Nephron progenitor cell (in vitro differentiated cells): Measurements from ENCODE around the gene DPH5.

ENCODE experiments used
- DNase-seq: peaks from one replicate; pipeline ENCODE4 v3.0.0; 2021
- H3K27ac Mint-ChIP-seq: 2 replicates; pipeline ENCODE4 v1.8.0; 2021; ENCODE audit warnings: mild to moderate bottlenecking, moderate library complexity, mixed read lengths
- H3K27me3 Mint-ChIP-seq: 2 replicates; pipeline ENCODE4 v1.8.0; 2021; ENCODE audit warnings: mild to moderate bottlenecking, low read depth, mixed read lengths; ENCODE audit not compliant: poor library complexity
- H3K36me3 Mint-ChIP-seq: 2 replicates; pipeline ENCODE4 v1.8.0; 2021; ENCODE audit warnings: low read depth, mixed read lengths
- H3K4me1 Mint-ChIP-seq: 2 replicates; pipeline ENCODE4 v1.8.0; 2021; ENCODE audit warnings: mixed read lengths
- H3K4me3 Mint-ChIP-seq: 2 replicates; pipeline ENCODE4 v1.8.0; 2021; ENCODE audit warnings: mild to moderate bottlenecking, moderate library complexity, mixed read lengths
- H3K9me3 Mint-ChIP-seq: 2 replicates; pipeline ENCODE4 v1.8.0; 2021; ENCODE audit warnings: mild to moderate bottlenecking, moderate library complexity, mixed read lengths
- CTCF ChIP-seq: fragments of 200-600 bp; sonication (generic); IDR thresholded peaks from 2 replicates; pipeline ENCODE4 v1.5.0; 2021; ENCODE audit warnings: antibody characterized with exemption

Gene DPH5

GRCh38 chr1:101013776-101014175, 11.8 kb downstream of the DPH5 start:
- no peak for TF ChIP-seq CTCF
- no peaks in the 10 kb centered on the region for H3K27me3 Mint-ChIP-seq
- no peaks in the 10 kb centered on the region for H3K4me1 Mint-ChIP-seq
- H3K9me3 Mint-ChIP-seq: no peaks in the 10 kb centered on the region
- DNase-seq: no peak
- no peak overlapping the region for H3K27ac Mint-ChIP-seq
- no peak overlapping the region for H3K4me3 Mint-ChIP-seq
- H3K36me3 Mint-ChIP-seq: peaks cover 59% of the 10 kb centered on the region

- no peaks in the 10 kb centered on the region for H3K27me3 Mint-ChIP-seq
- no peak for TF ChIP-seq CTCF
- DNase-seq: no peak
- H3K4me3 Mint-ChIP-seq: no peak overlapping the region
- H3K4me1 Mint-ChIP-seq: no peaks in the 10 kb centered on the region
- H3K9me3 Mint-ChIP-seq: no peaks in the 10 kb centered on the region
- peaks cover 47% of the 10 kb centered on the region for H3K36me3 Mint-ChIP-seq
- H3K27ac Mint-ChIP-seq: no peak overlapping the region
These were observed 17.3 kb downstream of the DPH5 start for GRCh38 chr1:101008229-101008834.

- Mint-ChIP-seq H3K27me3 (no peaks in the 10 kb centered on the region), H3K4me1 (no peaks in the 10 kb centered on the region), H3K27ac (no peak overlapping the region), H3K4me3 (no peak overlapping the region), H3K36me3 (peaks cover 39% of the 10 kb centered on the region), H3K9me3 (no peaks in the 10 kb centered on the region)
- no peak for TF ChIP-seq CTCF
- no peak for DNase-seq
These were observed 19.0 kb downstream of the DPH5 start for GRCh38 chr1:101006553-101006952.

- Mint-ChIP-seq H3K36me3 (peaks cover 39% of the 10 kb centered on the region), H3K9me3 (no peaks in the 10 kb centered on the region), H3K4me3 (no peak overlapping the region), H3K27ac (no peak overlapping the region), H3K4me1 (no peaks in the 10 kb centered on the region), H3K27me3 (no peaks in the 10 kb centered on the region)
- DNase-seq: no peak
- TF ChIP-seq CTCF: no peak
These were observed 19.7 kb downstream of the DPH5 start for GRCh38 chr1:101005871-101006270.

- no peak overlapping the region for H3K4me3 Mint-ChIP-seq
- H3K27me3 Mint-ChIP-seq: no peaks in the 10 kb centered on the region
- DNase-seq: no peak
- H3K9me3 Mint-ChIP-seq: no peaks in the 10 kb centered on the region
- H3K27ac Mint-ChIP-seq: no peak overlapping the region
- peaks cover 35% of the 10 kb centered on the region for H3K36me3 Mint-ChIP-seq
- no peak for TF ChIP-seq CTCF
- no peaks in the 10 kb centered on the region for H3K4me1 Mint-ChIP-seq
These were observed 20.4 kb downstream of the DPH5 start for GRCh38 chr1:101005183-101005582.

GRCh38 chr1:101004670-101005069, 20.9 kb downstream of the DPH5 start:
- no peaks in the 10 kb centered on the region for H3K27me3 Mint-ChIP-seq
- H3K4me1 Mint-ChIP-seq: no peaks in the 10 kb centered on the region
- no peak overlapping the region for H3K4me3 Mint-ChIP-seq
- H3K27ac Mint-ChIP-seq: no peak overlapping the region
- no peaks in the 10 kb centered on the region for H3K9me3 Mint-ChIP-seq
- H3K36me3 Mint-ChIP-seq: peaks cover 34% of the 10 kb centered on the region
- no peak for TF ChIP-seq CTCF
- DNase-seq: no peak
